ENCODE data around the gene PRRX2. TPM values are rescaled to one million over a fixed set of nuclear protein-coding genes. Genes with fewer than 3 reads are reported as not detected.

PRRX2 gene
- total and polyA plus RNA-seq, 12 donors: 0.21 to 3.0 (median 0.45) TPM

DNA sequence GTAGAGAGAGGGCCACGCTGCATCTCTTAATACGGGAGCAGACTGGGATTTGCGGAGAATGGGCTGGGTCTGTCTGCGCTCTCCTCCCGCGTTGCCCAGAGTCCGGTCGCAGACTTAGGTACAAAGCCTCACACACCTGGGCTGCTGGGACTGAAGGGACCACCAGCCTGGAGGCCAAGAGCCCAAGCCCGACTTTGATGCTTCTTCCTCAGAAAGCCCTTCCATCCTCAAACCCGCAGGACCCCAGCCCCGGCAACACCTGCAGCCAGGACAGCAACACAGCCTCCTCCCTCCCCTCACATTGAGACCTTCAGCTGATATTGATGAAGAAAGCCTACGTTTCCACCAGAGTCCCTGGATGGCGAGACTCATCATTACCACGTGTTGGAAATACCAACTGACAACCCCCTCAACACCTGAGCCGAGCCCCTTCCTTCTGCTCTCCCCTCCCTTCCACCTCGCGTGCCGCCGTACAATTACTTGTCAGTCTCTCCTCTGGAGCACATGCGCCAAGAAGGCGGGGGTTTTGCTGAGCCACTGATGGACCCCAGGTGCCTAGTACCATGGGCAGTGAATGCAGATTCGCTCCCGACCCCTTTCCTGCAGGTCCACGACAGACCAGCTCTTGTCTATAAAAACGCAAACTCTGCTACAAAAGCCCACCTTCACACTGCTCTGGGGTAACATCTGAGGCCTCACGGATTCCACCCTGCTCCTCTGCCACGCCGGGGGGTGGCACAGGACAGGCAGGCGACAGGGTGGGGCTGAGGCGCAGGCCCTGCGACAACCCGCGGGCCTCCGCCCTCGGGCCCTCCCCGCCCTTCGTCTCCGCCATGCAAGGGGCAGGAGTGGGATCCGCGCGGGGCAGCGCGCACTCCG lies 24.3 kb upstream of the PRRX2 start:
- peak overlapping the region in 9 of 10 donors; percentile 78 to 92 (median 85) for H3K27ac ChIP-seq
- 19 to 20% methylated on average over 43 to 44 of the region's 44 CpGs for WGBS, 2 donors
- peak in 3 of 8 donors; percentile 0 to 9 (median 1) for ATAC-seq
- H3K4me3 ChIP-seq: peak overlapping the region; percentile 76 to 100 (median 98)
- intact Hi-C loops (cut with DNase I): loop anchor here (5.0 to 10.0 kb wide), 5 partner anchors 84 to 141 kb away; no protein-coding TSS in a partner anchor
- TF ChIP-seq, protein P1, sequence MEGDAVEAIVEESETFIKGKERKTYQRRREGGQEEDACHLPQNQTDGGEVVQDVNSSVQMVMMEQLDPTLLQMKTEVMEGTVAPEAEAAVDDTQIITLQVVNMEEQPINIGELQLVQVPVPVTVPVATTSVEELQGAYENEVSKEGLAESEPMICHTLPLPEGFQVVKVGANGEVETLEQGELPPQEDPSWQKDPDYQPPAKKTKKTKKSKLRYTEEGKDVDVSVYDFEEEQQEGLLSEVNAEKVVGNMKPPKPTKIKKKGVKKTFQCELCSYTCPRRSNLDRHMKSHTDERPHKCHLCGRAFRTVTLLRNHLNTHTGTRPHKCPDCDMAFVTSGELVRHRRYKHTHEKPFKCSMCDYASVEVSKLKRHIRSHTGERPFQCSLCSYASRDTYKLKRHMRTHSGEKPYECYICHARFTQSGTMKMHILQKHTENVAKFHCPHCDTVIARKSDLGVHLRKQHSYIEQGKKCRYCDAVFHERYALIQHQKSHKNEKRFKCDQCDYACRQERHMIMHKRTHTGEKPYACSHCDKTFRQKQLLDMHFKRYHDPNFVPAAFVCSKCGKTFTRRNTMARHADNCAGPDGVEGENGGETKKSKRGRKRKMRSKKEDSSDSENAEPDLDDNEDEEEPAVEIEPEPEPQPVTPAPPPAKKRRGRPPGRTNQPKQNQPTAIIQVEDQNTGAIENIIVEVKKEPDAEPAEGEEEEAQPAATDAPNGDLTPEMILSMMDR (IDR thresholded peaks at IDR 0.05): no peak
- H3K4me1 ChIP-seq: peaks cover 17 to 29% (median 24%) of the 10 kb centered on the region in 9 donors
- no peaks in the 10 kb centered on the region for H3K9me3 ChIP-seq
- H3K36me3 ChIP-seq: peaks cover 0 to 41% (median 23%) of the 10 kb centered on the region in 9 donors
- no peak for DNase-seq
- no peaks in the 10 kb centered on the region for H3K27me3 ChIP-seq

DNA sequence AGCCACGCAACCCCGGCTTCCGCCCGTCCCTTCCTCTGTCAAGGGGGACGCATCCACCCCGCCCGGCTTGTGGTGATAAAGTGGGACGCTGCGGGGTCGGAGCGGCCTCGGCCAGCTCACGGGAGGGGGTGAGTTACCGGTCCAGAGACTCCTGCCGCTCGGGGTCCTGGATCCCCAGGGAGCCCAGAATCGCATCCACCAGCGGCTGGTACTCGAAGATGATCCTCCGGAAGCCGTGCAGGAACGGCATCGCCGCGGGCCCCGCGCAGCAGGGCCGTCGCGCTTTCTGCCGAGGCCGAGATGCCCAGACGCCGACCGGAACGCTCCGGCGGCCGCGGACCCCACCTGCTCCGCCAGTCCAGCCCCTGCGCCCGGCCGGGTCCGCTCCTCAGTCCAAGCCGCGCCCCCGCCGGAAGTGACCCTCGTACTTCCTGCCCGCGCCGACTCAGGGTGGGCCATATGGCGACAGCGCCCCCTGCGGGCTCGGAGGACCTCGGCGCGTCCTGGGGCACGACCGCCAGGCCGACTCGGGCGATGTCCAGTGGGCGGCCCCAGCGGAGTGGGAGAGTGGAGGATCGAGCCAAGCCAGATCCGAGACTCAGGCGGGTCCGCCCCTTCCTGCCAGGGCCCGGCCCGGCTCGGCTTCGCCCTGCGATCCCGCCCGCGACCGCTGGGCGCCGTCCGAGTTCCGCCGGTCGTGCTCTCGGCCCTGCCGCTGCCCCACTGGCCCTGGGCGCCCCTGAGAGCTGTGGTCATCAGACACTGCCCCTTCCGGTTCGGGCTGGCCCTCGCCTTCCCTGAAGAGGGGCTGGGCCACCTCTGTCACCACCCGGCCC lies 23.5 kb upstream of the PRRX2 start, which contains the start of gene ASB6:
TSS of gene ASB6 (minus strand) at position 402 of the 836 bp plus-strand sequence. CDS start at position 250, 152 bp downstream.
- peak; percentile 94 to 98 (median 96) for ATAC-seq
- H3K27me3 ChIP-seq: no peaks in the 10 kb centered on the region
- peaks cover 0 to 32% (median 23%) of the 10 kb centered on the region in 9 donors for H3K36me3 ChIP-seq
- H3K4me1 ChIP-seq: peaks cover 17 to 29% (median 24%) of the 10 kb centered on the region in 9 donors
- H3K4me3 ChIP-seq: peak within 1 kb of the TSS; percentile 76 to 100 (median 98)
- peak; percentile 98 to 99 for DNase-seq
- TF ChIP-seq, protein P1 (IDR thresholded peaks at IDR 0.05): peak; percentile 96 to 100 (median 99)
- intact Hi-C loops (cut with DNase I): loop anchor here (1.0 to 10.0 kb wide), 8 partner anchors 83 to 142 kb away; no protein-coding TSS in a partner anchor
- no peaks in the 10 kb centered on the region for H3K9me3 ChIP-seq
- 0% methylated on average over 89 to 93 of the region's 93 CpGs for WGBS, 2 donors
- peak within 1 kb of the TSS; percentile 27 to 92 (median 84) for H3K27ac ChIP-seq

DNA sequence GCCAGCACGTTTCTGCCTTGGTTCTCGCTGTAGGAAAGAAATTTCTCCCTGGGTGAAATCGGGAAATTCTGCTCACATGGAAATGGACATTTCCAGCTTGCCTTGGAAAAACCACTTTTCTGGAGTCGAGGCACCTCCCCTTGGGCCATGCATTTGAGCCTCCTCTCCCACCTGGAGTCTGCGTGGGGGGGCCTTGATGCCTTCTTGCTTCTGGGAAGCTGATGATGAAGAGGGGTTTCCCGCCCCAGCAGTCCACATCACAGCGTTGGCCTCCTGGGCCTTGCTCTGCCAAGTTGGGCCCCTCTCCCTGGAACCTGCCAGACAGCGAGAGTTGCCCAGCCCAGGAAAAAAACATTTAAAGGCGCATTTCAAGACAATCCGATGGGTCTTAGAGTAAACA lies 21.7 kb upstream of the PRRX2 start:
- Histone ChIP-seq H3K9me3 (no peaks in the 10 kb centered on the region), H3K36me3 (peaks cover 0 to 15% (median 7%) of the 10 kb centered on the region in 9 donors), H3K27me3 (no peaks in the 10 kb centered on the region), H3K4me3 (no peak overlapping the region), H3K4me1 (peaks cover 17 to 29% (median 24%) of the 10 kb centered on the region in 9 donors), H3K27ac (no peak overlapping the region)
- TF ChIP-seq, protein P1 (IDR thresholded peaks at IDR 0.05): no peak
- 84 to 86% methylated on average over 10 of the region's 10 CpGs for WGBS, 2 donors
- ATAC-seq: no peak
- DNase-seq: no peak
- intact Hi-C loops (cut with DNase I): loop anchor here (2.0 to 10.0 kb wide), 6 partner anchors 81 to 139 kb away; no protein-coding TSS in a partner anchor

DNA sequence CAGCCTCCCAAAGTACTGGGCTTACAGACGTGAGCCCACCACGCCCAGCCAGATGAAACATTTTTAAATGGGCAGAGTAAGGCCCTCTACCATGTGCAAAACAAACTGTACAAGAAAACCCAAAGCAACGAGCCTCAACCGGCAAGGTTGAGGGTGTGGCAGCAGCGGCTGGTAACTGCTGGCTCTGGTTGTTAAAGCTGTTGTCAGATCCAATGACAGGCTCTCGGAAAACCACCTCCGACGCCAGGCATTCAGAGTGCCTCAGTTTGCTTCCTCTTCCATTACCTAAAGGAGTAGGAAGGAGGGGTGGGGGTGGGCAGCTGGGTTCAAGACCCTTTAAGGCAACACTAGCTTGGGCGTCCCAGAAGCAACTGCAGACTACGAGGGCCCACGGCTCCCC lies 21.1 kb upstream of the PRRX2 start:
- Histone ChIP-seq H3K27ac (no peak overlapping the region), H3K27me3 (no peaks in the 10 kb centered on the region), H3K9me3 (no peaks in the 10 kb centered on the region), H3K4me3 (no peak overlapping the region), H3K36me3 (peaks cover 0 to 8% (median 1%) of the 10 kb centered on the region in 9 donors), H3K4me1 (peaks cover 17 to 26% (median 22%) of the 10 kb centered on the region in 9 donors)
- ATAC-seq: no peak
- 66 to 72% methylated on average over 11 of the region's 11 CpGs for WGBS, 2 donors
- no peak for DNase-seq
- intact Hi-C loops (cut with DNase I): loop anchor here (2.0 to 10.0 kb wide), 6 partner anchors 80 to 138 kb away; no protein-coding TSS in a partner anchor
- TF ChIP-seq, protein P1 (IDR thresholded peaks at IDR 0.05): no peak
